HCT116 (cell line): ENCODE data around the gene ARHGAP8. TPM values are rescaled to one million over a fixed set of nuclear protein-coding genes. Genes with fewer than 3 reads are reported as not detected.

Experiments
- ATAC-seq: fragments of 200-7000 bp; cut with Tn5 transposase; 2 replicates; pipeline ENCODE4 v1.9.1; 2020; ENCODE audit warnings: mild to moderate bottlenecking, moderate library complexity
- BruUV-seq: library from RNA; stranded (reverse); fragments of 400-500 nt; replicated peaks from 2 replicates; lab custom pipeline; 2021; lab: Mats Ljungman, UMichigan
- CTCF ChIA-PET: fragments of 300-600 bp; sonication (Branson Sonifier 250); formaldehyde crosslinking; loops from one replicate; lab custom pipeline; 2021; ENCODE audit warnings: antibody characterized with exemption; lab: Charles Lee
- POLR2A ChIA-PET: fragments of 300-600, 350-600 bp; sonication (Branson Sonifier 250); formaldehyde crosslinking; loops from one replicate; lab custom pipeline; 2021; ENCODE audit warnings: antibody characterized with exemption; lab: Charles Lee
- RAD21 ChIA-PET, 2 experiments: fragments of 300-600 bp; sonication (Branson Sonifier 250); formaldehyde crosslinking; loops; one replicate each; lab custom pipeline; 2023; ENCODE audit warnings: low total read pairs in 2 of 2; ENCODE audit not compliant: uncharacterized antibody in 2 of 2, unreplicated experiment in 2 of 2, low non-redundant PET in 1 of 2; lab: Charles Lee
- DNase-seq: peaks from one replicate; pipeline ENCODE4 v3.0.0-alpha.2; 2010; ENCODE audit warnings: low read depth, low spot score
- H2AFZ ChIP-seq: fragments of 200-600 bp; shearing (Covaris generic), sonication (generic); 2 replicates; pipeline ENCODE4 v1.6.1; 2017; ENCODE audit warnings: low read depth, mixed run types, mixed read lengths, antibody characterized with exemption, low read length; ENCODE audit not compliant: poor library complexity, severe bottlenecking
- H3K27ac ChIP-seq: 2 replicates; pipeline ENCODE4 v1.5.1; 2012; ENCODE audit warnings: low read depth, low read length
- H3K27me3 ChIP-seq: fragments of 200-600 bp; sonication (generic); 2 replicates; pipeline ENCODE4 v1.6.1; 2016; ENCODE audit warnings: mixed run types, low read length, mixed read lengths; ENCODE audit not compliant: insufficient read depth
- H3K36me3 ChIP-seq, 2 experiments: fragments of 200-500 bp in 1 of 2; fragments of 200-600 bp in 1 of 2; sonication (Bioruptor generic) in 1 of 2; sonication (generic) in 1 of 2; 2 replicates each; pipeline versions ENCODE4 v1.5.1 to v1.6.1; 2014 to 2016; ENCODE audit warnings: low read length in 2 of 2, inconsistent platforms in 1 of 2, mixed read lengths in 1 of 2, mixed run types in 1 of 2; ENCODE audit not compliant: insufficient read depth in 2 of 2, control insufficient read depth in 1 of 2
- H3K4me1 ChIP-seq, 2 experiments: fragments of 200-600 bp in 1 of 2; sonication (generic) in 1 of 2; 2 replicates each; pipeline versions ENCODE4 v1.5.1 to v1.6.1; 2012 to 2017; ENCODE audit warnings: low read length in 2 of 2, inconsistent platforms in 1 of 2, mild to moderate bottlenecking in 1 of 2, mixed read lengths in 1 of 2, mixed run types in 1 of 2, moderate library complexity in 1 of 2; ENCODE audit not compliant: insufficient read depth in 2 of 2, control insufficient read depth in 1 of 2
- H3K4me2 ChIP-seq: fragments of 200-600 bp; sonication (generic); 2 replicates; pipeline ENCODE4 v1.6.1; 2017; ENCODE audit warnings: mixed run types, low read length, mixed read lengths
- H3K4me3 ChIP-seq, 2 experiments: fragments of 200-600 bp in 1 of 2; sonication (generic) in 1 of 2; replicated peaks in 1 of 2; 2 replicates each; pipeline ENCODE4 v1.5.1; 2011 to 2016; ENCODE audit warnings: low read length in 2 of 2, control low read depth in 1 of 2, low read depth in 1 of 2, mild to moderate bottlenecking in 1 of 2, mixed read lengths in 1 of 2, mixed run types in 1 of 2
- H3K79me2 ChIP-seq: fragments of 200-600 bp; sonication (generic); 2 replicates; pipeline ENCODE4 v1.6.1; 2017; ENCODE audit warnings: mild to moderate bottlenecking, mixed run types, low read length, moderate library complexity, mixed read lengths; ENCODE audit not compliant: insufficient read depth
- H3K9ac ChIP-seq: fragments of 200-600 bp; sonication (generic); 2 replicates; pipeline ENCODE4 v1.6.1; 2016; ENCODE audit warnings: low read length, mixed read lengths
- H3K9me2 ChIP-seq: fragments of 200-600 bp; sonication (generic), shearing (Covaris generic); 2 replicates; pipeline ENCODE4 v1.6.1; 2017; ENCODE audit warnings: mixed run types, mild to moderate bottlenecking, moderate library complexity; ENCODE audit not compliant: insufficient read depth
- H3K9me3 ChIP-seq, 2 experiments: fragments of 200-500 bp in 1 of 2; fragments of 200-600 bp in 1 of 2; sonication (Bioruptor generic) in 1 of 2; sonication (generic) in 1 of 2; 2 replicates each; pipeline ENCODE4 v1.6.1; 2014 to 2017; ENCODE audit warnings: low read length in 2 of 2, mixed read lengths in 2 of 2, inconsistent platforms in 1 of 2, low read depth in 1 of 2, mild to moderate bottlenecking in 1 of 2, mixed run types in 1 of 2, moderate library complexity in 1 of 2; ENCODE audit not compliant: control insufficient read depth in 1 of 2, insufficient read depth in 1 of 2
- H4K20me1 ChIP-seq: fragments of 200-600 bp; sonication (generic), shearing (Covaris generic); 2 replicates; pipeline ENCODE4 v1.6.1; 2017; ENCODE audit warnings: mixed run types, mild to moderate bottlenecking, moderate library complexity; ENCODE audit not compliant: insufficient read depth
- EZH2 ChIP-seq: fragments of 200-600 bp; sonication (generic); IDR thresholded peaks from 2 replicates; pipeline ENCODE4 v1.6.1; 2017; ENCODE audit warnings: antibody characterized with exemption, mixed run types
- EZH2phosphoT487 ChIP-seq: fragments of 200-600 bp; IDR thresholded peaks from 2 replicates; pipeline ENCODE4 v1.6.1; 2018; ENCODE audit warnings: antibody characterized with exemption, borderline replicate concordance
- FOSL1 ChIP-seq: IDR thresholded peaks from 2 replicates; pipeline ENCODE4 v1.6.1; 2012; ENCODE audit warnings: low read depth
- POLR2A ChIP-seq: IDR thresholded peaks from 2 replicates; pipeline ENCODE4 v1.7.0; 2011; ENCODE audit warnings: borderline replicate concordance; ENCODE audit not compliant: insufficient read depth, insufficient read length; ENCODE audit errors: extremely low read depth
- POLR2AphosphoS5 ChIP-seq: IDR thresholded peaks from 2 replicates; pipeline ENCODE4 v1.6.1; 2011; ENCODE audit warnings: mild to moderate bottlenecking, low read depth, low read length, moderate library complexity
- REST ChIP-seq: IDR thresholded peaks from 2 replicates; pipeline ENCODE4 v1.6.1; 2012; ENCODE audit warnings: low read depth
- SIN3A ChIP-seq: IDR thresholded peaks from 2 replicates; pipeline ENCODE4 v1.6.1; 2012; ENCODE audit warnings: low read depth
- TCF7L2 ChIP-seq: IDR thresholded peaks from 2 replicates; pipeline ENCODE4 v1.7.0; 2011; ENCODE audit warnings: borderline replicate concordance, inconsistent platforms; ENCODE audit not compliant: insufficient read depth, insufficient read length; ENCODE audit errors: extremely low read depth
- ZBTB33 ChIP-seq: IDR thresholded peaks from 2 replicates; pipeline ENCODE4 v1.6.1; 2011; ENCODE audit warnings: mild to moderate bottlenecking, low read length, moderate library complexity; ENCODE audit not compliant: insufficient replicate concordance; ENCODE audit errors: extremely low read depth
- ZNF274 ChIP-seq: fragments of 200-500 bp; sonication (Bioruptor generic); IDR thresholded peaks from 2 replicates; pipeline ENCODE4 v1.6.1; 2014; ENCODE audit warnings: mild to moderate bottlenecking, low read depth, low read length, inconsistent platforms
- intact Hi-C: fragments of 100-400 bp; cut with micrococcal nuclease; formaldehyde crosslinking; loops from 2 replicates; pipeline ENCODE4 v1.10.0; 2022
- total RNA-seq: library from RNA; stranded (reverse); gene quantifications from one replicate; pipeline ENCODE4 v1.2.1, GENCODE V29; 2021; ENCODE audit not compliant: unreplicated experiment

The ARHGAP8 gene
- total RNA-seq, 1 experiment from 2014 or later = 67.5 TPM

DNA sequence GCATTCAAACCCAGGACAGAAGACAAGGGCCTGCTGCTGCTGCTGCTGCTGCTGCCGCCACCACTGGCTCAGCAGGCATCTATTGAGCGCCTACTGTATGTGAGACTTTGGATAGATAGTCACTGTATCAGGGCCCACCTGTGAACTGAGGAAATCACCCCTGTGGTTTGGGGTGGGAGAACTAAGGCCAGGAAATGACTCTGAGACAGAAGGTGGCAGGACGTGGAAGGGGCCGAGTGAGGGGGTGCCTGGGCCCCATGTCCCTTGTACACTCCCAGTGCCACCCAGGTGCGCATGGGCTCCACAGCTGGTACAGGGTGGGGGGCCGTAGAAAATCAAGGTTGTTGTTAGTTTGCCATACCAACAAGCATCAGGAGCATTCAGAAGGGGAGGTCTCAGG lies 50.6 kb downstream of the ARHGAP8 start:
- DNase-seq (no peak), ATAC-seq (no peak)
- intact Hi-C loops = no loop called here
- Histone ChIP-seq H3K9me2 (no peaks in the 10 kb centered on the region), H3K9ac (no peak overlapping the region), H3K4me2 (no peak overlapping the region), H3K4me1 (no peaks in the 10 kb centered on the region), H3K36me3 (peaks cover 0 to 9% of the 10 kb centered on the region in 2 experiments; a peak in 1 of 4 replicates), H3K27ac (no peak overlapping the region), H4K20me1 (no peaks in the 10 kb centered on the region), H2AFZ (no peak overlapping the region), H3K79me2 (peaks cover 9% of the 10 kb centered on the region; the same call in 1 of the 2 replicates), H3K9me3 (no peaks in the 10 kb centered on the region), H3K4me3 (no peak overlapping the region), H3K27me3 (no peaks in the 10 kb centered on the region)
- ChIA-PET POLR2A (no interaction called here), RAD21 (no interaction called here), CTCF (no interaction called here)
- BruUV-seq = no TSS peak
- TF ChIP-seq EZH2 = no peak
- TF ChIP-seq TCF7L2 = no peak
- no peak for TF ChIP-seq EZH2phosphoT487
- no peak for TF ChIP-seq REST
- TF ChIP-seq SIN3A = no peak
- no peak for TF ChIP-seq POLR2AphosphoS5
- no peak for TF ChIP-seq ZNF274
- TF ChIP-seq ZBTB33 = no peak
- no peak for TF ChIP-seq FOSL1
- TF ChIP-seq POLR2A = no peak
